Ascending aorta (tissue), 2 donors: Measurements from ENCODE around the gene HADHA. TPM values are rescaled to one million over a fixed set of nuclear protein-coding genes. Genes with fewer than 3 reads are reported as not detected.

Experiments used
- DNase-seq, 2 donors: peaks; one replicate each; pipeline ENCODE4 v3.0.0-alpha.2; 2019; ENCODE audit warnings: low spot score in 2 of 2
- H3K27ac ChIP-seq, 2 donors: fragments of 200-600 bp; sonication (generic); one replicate each; pipeline ENCODE4 v1.5.1; 2016 to 2017; ENCODE audit warnings: mild to moderate bottlenecking in 1 of 2
- H3K27me3 ChIP-seq: fragments of 200-600 bp; sonication (generic); one replicate; pipeline ENCODE4 v1.5.1; 2017
- H3K36me3 ChIP-seq, 2 donors: fragments of 200-600 bp; sonication (generic); one replicate each; pipeline ENCODE4 v1.5.1; 2016
- H3K4me1 ChIP-seq, 2 donors: fragments of 200-600 bp; sonication (generic); one replicate each; pipeline ENCODE4 v1.5.1; 2016 to 2017; ENCODE audit warnings: mild to moderate bottlenecking in 1 of 2
- H3K4me3 ChIP-seq, 2 donors: fragments of 200-600 bp; sonication (generic); one replicate each; pipeline ENCODE4 v1.5.1; 2016 to 2017; ENCODE audit warnings: mild to moderate bottlenecking in 1 of 2
- H3K9me3 ChIP-seq, 2 donors: fragments of 200-600 bp; sonication (generic); one replicate each; pipeline ENCODE4 v1.5.1; 2016
- intact Hi-C: fragments of 100-400 bp; cut with DNase I; formaldehyde crosslinking; loops from one replicate; pipeline ENCODE4 v1.15.1; 2023
- total RNA-seq: library from RNA; depleted of rRNA; stranded (reverse); fragments of >200 nt; gene quantifications from one replicate; pipeline ENCODE4 v1.1.0, GENCODE V29; 2016
- TF ChIP-seq, protein P1 (sequence below), 3 experiments: fragments of 200-600 bp in 2 of 3; fragments of 450-650 bp in 1 of 3; sonication (generic) in 2 of 3; IDR thresholded peaks; one replicate each; pipeline ENCODE4 v1.5.1; 2016 to 2019; ENCODE audit warnings: antibody characterized with exemption in 3 of 3, mild to moderate bottlenecking in 1 of 3, moderate library complexity in 1 of 3

HADHA gene
- total RNA-seq, 1 donor from 2014 or later, result 49.5 TPM

DNA sequence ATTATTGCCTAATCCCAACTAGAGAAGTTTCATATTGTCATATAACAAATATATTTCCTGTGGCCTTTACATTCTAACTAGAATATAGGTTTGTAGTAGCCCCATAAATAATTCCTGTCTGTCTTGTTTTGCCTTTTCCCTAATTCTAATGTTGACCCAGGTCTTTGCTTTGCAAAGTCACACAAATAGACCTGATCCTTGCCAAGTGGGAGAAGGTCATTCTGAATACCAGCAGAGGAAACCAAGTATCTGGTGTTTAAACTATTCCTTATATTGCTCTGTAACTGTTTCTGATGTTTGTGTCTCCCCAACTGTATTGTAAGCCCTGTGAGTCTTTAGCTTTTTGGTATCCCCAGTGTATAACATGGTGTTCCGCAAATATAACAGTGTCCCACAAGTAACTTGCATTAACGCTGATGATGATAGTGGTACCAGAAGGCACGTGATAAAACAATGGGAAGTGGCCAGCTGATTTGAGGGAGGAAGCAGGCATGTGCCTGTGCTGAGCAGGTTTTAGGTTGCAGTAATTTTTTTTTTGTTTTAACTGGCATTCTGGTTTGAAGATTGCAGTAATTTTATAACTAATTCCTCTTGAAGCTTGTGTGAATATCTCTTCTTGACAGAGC lies 11.4 kb upstream of the HADHA start:
- Histone ChIP-seq H3K9me3 (no peaks in the 10 kb centered on the region), H3K4me3 (no peak overlapping the region), H3K27ac (no peak overlapping the region), H3K36me3 (peaks cover 0 to 25% of the 10 kb centered on the region in 2 donors), H3K27me3 (no peaks in the 10 kb centered on the region), H3K4me1 (no peaks in the 10 kb centered on the region)
- intact Hi-C loops, result no loop called here
- TF ChIP-seq, protein P1, sequence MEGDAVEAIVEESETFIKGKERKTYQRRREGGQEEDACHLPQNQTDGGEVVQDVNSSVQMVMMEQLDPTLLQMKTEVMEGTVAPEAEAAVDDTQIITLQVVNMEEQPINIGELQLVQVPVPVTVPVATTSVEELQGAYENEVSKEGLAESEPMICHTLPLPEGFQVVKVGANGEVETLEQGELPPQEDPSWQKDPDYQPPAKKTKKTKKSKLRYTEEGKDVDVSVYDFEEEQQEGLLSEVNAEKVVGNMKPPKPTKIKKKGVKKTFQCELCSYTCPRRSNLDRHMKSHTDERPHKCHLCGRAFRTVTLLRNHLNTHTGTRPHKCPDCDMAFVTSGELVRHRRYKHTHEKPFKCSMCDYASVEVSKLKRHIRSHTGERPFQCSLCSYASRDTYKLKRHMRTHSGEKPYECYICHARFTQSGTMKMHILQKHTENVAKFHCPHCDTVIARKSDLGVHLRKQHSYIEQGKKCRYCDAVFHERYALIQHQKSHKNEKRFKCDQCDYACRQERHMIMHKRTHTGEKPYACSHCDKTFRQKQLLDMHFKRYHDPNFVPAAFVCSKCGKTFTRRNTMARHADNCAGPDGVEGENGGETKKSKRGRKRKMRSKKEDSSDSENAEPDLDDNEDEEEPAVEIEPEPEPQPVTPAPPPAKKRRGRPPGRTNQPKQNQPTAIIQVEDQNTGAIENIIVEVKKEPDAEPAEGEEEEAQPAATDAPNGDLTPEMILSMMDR (IDR thresholded peaks at IDR 0.05), result no peak
- DNase-seq, result no peak

DNA sequence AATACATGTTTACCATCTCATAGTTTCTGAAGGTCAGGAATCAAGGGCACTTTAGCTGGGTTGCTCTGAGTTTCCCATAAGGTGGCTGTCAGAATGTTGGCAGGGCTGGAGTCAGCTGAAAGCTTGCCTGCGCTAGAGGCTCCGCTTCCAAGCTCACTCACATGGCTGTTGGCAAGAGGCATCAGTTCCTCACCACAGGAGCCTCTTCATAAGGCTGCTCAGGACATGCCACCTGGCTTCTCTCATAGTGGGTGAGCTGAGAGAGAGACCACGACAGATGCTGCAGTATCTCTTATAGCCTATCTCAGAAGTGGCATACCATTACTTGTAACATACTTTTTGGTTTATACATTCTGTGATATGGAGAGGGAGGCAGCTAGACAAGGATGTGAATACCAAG lies 7.5 kb upstream of the HADHA start:
- TF ChIP-seq, protein P1 (IDR thresholded peaks at IDR 0.05), result no peak
- H3K36me3 ChIP-seq, result no peaks in the 10 kb centered on the region
- H3K27ac ChIP-seq, result no peak overlapping the region
- H3K4me1 ChIP-seq, result no peaks in the 10 kb centered on the region
- no peaks in the 10 kb centered on the region for H3K9me3 ChIP-seq
- DNase-seq, result no peak
- no peak overlapping the region for H3K4me3 ChIP-seq
- H3K27me3 ChIP-seq, result no peaks in the 10 kb centered on the region
- intact Hi-C loops, result no loop called here

DNA sequence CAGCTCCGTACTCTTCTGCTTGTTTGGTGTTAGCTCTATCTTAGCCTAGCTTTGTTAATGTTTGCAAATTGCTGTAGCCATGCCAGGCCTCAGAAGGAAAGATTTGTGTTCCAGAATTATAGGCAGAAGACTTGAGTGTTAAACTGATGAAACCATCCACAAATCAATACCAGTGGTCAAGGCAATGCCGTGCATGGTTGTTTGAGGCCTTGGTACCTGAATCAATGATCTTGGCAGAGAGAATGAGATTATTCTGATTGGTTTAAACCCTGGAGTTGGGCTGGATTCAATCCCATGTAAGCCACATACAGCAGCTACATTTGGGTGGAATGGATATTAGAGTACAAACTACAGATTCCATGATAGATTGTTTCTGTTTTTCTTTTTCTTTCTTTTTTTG lies 5.2 kb upstream of the HADHA start:
- no peak overlapping the region for H3K27ac ChIP-seq
- intact Hi-C loops, result no loop called here

DNA sequence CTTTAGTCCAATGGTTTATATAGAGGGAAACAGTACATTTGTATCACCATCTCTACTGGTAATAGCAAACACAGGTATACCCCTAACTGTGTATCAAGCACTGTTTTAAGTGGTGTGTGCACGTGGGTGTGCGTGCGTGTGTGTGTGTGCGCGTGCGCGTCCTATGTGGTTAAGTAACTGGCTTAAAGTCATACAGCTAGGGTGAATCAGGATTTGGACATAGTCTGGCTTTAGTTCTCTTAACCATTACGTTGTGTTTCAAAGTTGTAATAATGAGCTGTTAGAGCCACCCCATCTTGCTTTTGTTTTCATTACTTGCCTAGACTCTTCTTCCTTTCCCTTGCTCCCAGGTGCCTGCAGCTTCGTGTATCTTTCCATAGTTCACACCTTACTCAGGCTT lies 2.4 kb upstream of the HADHA start:
- Histone ChIP-seq H3K27me3 (no peaks in the 10 kb centered on the region), H3K9me3 (no peaks in the 10 kb centered on the region), H3K36me3 (no peaks in the 10 kb centered on the region), H3K27ac (no peak overlapping the region), H3K4me1 (peaks cover 2 to 14% of the 10 kb centered on the region in 2 donors), H3K4me3 (no peak overlapping the region)
- intact Hi-C loops, result no loop called here
- TF ChIP-seq, protein P1 (IDR thresholded peaks at IDR 0.05), result no peak
- no peak for DNase-seq

More for the DNA sequence above, 5.2 kb upstream of the HADHA start:
- no peaks in the 10 kb centered on the region for H3K36me3 ChIP-seq
- peaks cover 0 to 9% of the 10 kb centered on the region in 2 donors for H3K4me1 ChIP-seq
- no peak overlapping the region for H3K4me3 ChIP-seq
- H3K27me3 ChIP-seq, result no peaks in the 10 kb centered on the region
- TF ChIP-seq, protein P1 (IDR thresholded peaks at IDR 0.05), result no peak
- no peaks in the 10 kb centered on the region for H3K9me3 ChIP-seq
- DNase-seq, result no peak

DNA sequence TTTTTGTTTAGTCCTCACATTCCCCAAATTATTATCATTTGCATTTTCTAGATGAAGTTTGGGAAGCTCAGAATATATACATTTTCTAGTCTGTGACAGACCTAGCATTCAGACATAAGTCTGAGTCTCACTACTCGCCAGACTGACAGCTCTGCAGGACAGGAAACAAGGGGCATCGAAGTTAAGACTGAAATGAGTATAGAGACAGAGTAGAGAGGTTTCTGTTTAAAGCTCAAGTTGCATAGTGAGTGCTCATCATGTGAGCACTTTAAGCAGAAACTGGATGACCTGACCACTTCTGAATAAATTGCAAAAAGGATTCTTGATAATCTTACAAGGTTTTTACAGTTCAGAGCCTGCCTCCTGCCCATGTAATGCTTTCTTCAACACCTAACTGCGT lies 1.4 kb upstream of the HADHA start:
- intact Hi-C loops, result loop anchor here (2.0 kb wide), 3 partner anchors 29 to 367 kb away; partner anchors contain the start of gene ASXL2
- Histone ChIP-seq H3K4me1 (peaks cover 2 to 18% of the 10 kb centered on the region in 2 donors), H3K27me3 (no peaks in the 10 kb centered on the region), H3K36me3 (no peaks in the 10 kb centered on the region), H3K4me3 (peak overlapping the region; percentile 76 to 90), H3K9me3 (no peaks in the 10 kb centered on the region), H3K27ac (peak overlapping the region in 1 of 2 donors; percentile 95)
- no peak for DNase-seq
- TF ChIP-seq, protein P1 (IDR thresholded peaks at IDR 0.05), result no peak
